ENCODE measurements around the gene PTPRM.

DNA sequence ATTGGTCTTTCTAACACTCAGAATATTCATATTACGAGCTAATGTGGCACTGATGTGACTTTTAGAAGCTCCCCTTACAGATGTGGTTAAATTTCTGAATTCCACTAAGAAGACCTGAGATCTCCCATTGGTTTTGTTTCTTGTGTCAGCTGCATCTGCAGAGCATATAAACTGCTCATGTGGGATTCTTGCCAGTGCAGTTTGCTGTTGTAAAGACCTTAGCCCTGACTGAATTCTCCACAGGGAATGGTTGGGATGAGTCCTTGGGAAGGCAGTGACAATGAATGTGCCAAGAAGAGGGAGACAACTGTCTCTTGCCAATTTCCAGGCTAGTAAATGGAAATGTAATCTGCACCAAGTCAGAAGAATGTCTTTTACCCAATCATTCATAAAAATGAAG, 94.1 kb downstream of the PTPRM start:
- TF ChIP-seq, protein P1, sequence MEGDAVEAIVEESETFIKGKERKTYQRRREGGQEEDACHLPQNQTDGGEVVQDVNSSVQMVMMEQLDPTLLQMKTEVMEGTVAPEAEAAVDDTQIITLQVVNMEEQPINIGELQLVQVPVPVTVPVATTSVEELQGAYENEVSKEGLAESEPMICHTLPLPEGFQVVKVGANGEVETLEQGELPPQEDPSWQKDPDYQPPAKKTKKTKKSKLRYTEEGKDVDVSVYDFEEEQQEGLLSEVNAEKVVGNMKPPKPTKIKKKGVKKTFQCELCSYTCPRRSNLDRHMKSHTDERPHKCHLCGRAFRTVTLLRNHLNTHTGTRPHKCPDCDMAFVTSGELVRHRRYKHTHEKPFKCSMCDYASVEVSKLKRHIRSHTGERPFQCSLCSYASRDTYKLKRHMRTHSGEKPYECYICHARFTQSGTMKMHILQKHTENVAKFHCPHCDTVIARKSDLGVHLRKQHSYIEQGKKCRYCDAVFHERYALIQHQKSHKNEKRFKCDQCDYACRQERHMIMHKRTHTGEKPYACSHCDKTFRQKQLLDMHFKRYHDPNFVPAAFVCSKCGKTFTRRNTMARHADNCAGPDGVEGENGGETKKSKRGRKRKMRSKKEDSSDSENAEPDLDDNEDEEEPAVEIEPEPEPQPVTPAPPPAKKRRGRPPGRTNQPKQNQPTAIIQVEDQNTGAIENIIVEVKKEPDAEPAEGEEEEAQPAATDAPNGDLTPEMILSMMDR (IDR thresholded peaks at IDR 0.05) = no peak
- no peak for TF ChIP-seq POLR2A (IDR thresholded peaks at IDR 0.05)
- TF ChIP-seq EP300 (IDR thresholded peaks at IDR 0.05) = no peak

All from ovary (tissue), 3 donors.